ENCODE results near the gene ROBO1.

Gene ROBO1

GRCh38 chr3:78613421-78613879 is 1154.3 kb downstream of the ROBO1 start:
- TF ChIP-seq, protein P1, sequence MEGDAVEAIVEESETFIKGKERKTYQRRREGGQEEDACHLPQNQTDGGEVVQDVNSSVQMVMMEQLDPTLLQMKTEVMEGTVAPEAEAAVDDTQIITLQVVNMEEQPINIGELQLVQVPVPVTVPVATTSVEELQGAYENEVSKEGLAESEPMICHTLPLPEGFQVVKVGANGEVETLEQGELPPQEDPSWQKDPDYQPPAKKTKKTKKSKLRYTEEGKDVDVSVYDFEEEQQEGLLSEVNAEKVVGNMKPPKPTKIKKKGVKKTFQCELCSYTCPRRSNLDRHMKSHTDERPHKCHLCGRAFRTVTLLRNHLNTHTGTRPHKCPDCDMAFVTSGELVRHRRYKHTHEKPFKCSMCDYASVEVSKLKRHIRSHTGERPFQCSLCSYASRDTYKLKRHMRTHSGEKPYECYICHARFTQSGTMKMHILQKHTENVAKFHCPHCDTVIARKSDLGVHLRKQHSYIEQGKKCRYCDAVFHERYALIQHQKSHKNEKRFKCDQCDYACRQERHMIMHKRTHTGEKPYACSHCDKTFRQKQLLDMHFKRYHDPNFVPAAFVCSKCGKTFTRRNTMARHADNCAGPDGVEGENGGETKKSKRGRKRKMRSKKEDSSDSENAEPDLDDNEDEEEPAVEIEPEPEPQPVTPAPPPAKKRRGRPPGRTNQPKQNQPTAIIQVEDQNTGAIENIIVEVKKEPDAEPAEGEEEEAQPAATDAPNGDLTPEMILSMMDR (conservative IDR thresholded peaks at IDR 0.05), result no peak
- TF ChIP-seq ZFX (IDR thresholded peaks at IDR 0.05), result no peak
- no peak overlapping the region for H3K27ac ChIP-seq

DNA sequence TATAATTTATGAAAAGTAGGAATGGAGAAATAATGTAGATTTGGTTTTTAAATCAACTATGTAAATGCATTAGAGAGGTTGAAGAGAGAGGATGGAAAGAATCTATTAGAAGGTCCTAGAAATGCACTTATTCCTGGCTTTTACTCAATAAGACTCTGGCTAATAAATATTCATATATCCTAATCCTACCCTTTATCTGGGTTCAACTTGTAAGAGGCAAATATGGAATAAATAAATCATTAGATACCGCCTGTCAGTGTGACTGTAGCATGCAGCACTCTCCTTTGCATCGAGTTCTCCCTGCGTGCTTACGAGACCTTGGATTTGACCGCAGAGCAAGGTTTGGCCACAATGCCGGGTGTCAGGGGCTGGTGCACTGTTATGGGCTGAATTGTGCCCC is 1156.5 kb downstream of the ROBO1 start:
- TF ChIP-seq ZFX (IDR thresholded peaks at IDR 0.05), result no peak
- TF ChIP-seq, protein P1 (conservative IDR thresholded peaks at IDR 0.05), result no peak
- H3K27ac ChIP-seq, result no peak overlapping the region

- TF ChIP-seq ZFX (IDR thresholded peaks at IDR 0.05), result no peak
- TF ChIP-seq, protein P1 (conservative IDR thresholded peaks at IDR 0.05), result no peak
- H3K27ac ChIP-seq, result no peak overlapping the region
Observed at GRCh38 chr3:78610462-78611125, 1157.2 kb downstream of the ROBO1 start.

GRCh38 chr3:78606756-78607155 is 1161.0 kb downstream of the ROBO1 start:
- TF ChIP-seq ZFX (IDR thresholded peaks at IDR 0.05), result no peak
- TF ChIP-seq, protein P1 (conservative IDR thresholded peaks at IDR 0.05), result no peak
- no peak overlapping the region for H3K27ac ChIP-seq

DNA sequence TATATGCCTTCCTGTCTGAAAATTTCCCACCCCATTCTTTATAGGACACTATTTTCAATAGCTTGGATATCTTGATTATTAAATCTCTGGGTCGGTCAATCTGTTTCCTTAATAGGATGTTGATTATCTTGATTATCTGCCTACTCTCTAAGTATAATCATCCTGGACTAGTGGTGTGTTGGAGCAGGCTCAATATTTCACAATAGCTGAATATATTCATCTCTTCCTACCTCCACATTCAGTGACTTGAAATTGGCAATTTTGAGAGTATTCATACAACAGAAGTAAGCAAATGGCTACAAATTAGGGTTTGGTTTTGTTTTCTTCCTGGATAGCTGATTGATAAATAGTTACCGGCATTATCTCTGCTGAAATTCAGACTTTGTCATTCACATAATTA is 1162.6 kb downstream of the ROBO1 start:
- TF ChIP-seq, protein P1 (conservative IDR thresholded peaks at IDR 0.05), result no peak
- TF ChIP-seq ZFX (IDR thresholded peaks at IDR 0.05), result no peak

DNA sequence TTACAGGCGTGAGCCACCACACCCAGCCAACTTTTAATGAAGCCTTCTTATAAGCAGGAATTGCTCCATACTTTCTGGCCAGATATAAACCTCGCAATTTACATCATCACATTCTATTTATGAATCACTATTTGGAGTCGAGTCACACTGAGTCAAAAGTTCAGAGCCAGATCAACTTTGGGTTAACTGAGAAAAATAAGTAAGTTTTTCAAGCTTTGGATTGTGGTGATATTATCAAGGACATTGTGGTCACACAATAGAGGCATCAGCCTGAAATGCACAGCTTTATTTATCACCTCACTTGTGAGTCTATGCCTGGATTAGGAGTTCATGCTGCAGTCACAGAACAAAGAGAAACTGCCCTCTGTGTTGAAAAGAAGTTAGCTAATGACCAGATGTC is 1163.5 kb downstream of the ROBO1 start:
- TF ChIP-seq ZFX (IDR thresholded peaks at IDR 0.05), result no peak
- TF ChIP-seq, protein P1 (conservative IDR thresholded peaks at IDR 0.05), result no peak
- H3K27ac ChIP-seq, result no peak overlapping the region

More for the DNA sequence above, 1162.6 kb downstream of the ROBO1 start:
- H3K27ac ChIP-seq, result no peak overlapping the region

GRCh38 chr3:78601249-78601648 is 1166.5 kb downstream of the ROBO1 start:
- no peak for TF ChIP-seq ZFX (IDR thresholded peaks at IDR 0.05)
- TF ChIP-seq, protein P1 (conservative IDR thresholded peaks at IDR 0.05), result no peak

More at GRCh38 chr3:78601249-78601648, 1166.5 kb downstream of the ROBO1 start:
- no peak overlapping the region for H3K27ac ChIP-seq
